K562 (cell line): ENCODE measurements around the gene DKC1. TPM values are rescaled to one million over a fixed set of nuclear protein-coding genes. Genes with fewer than 3 reads are reported as not detected.

Experiments
- ARHGAP35 ChIP-seq: fragments of 450-650 bp; IDR thresholded peaks from 2 replicates; pipeline ENCODE4 v1.6.1; 2018; ENCODE audit not compliant: partially characterized antibody
- ATF4 ChIP-seq: fragments of 450-650 bp; formaldehyde crosslinking; IDR thresholded peaks from 2 replicates; pipeline ENCODE4 v1.4.0; 2022; ENCODE audit warnings: mild to moderate bottlenecking, moderate library complexity
- CHD2 ChIP-seq: IDR thresholded peaks from 2 replicates; pipeline ENCODE4 v1.6.1; 2011; ENCODE audit warnings: low read depth, low read length
- CTCFL ChIP-seq: IDR thresholded peaks from 2 replicates; pipeline ENCODE4 v1.6.1; 2011; ENCODE audit warnings: borderline replicate concordance, low read depth, mild to moderate bottlenecking, moderate library complexity, low read length; ENCODE audit not compliant: insufficient read depth, poor library complexity, severe bottlenecking
- DACH1 ChIP-seq: fragments of 450-650 bp; IDR thresholded peaks from 2 replicates; pipeline ENCODE4 v1.6.1; 2018; ENCODE audit not compliant: partially characterized antibody
- HINFP ChIP-seq: fragments of 450-650 bp; conservative IDR thresholded peaks from 2 replicates; pipeline ENCODE4 v1.6.1; 2016; ENCODE audit warnings: missing genetic modification characterization, low read depth, mild to moderate bottlenecking, control low read depth, missing compliant biosample characterization
- NONO ChIP-seq, 2 experiments: fragments of 200-400 bp in 1 of 2; fragments of 450-650 bp in 1 of 2; formaldehyde crosslinking in 1 of 2; IDR thresholded peaks; 2 replicates each; pipeline ENCODE4 v1.6.1; 2017; ENCODE audit warnings: low read depth in 2 of 2, mild to moderate bottlenecking in 2 of 2, moderate library complexity in 2 of 2, low read length in 1 of 2
- NR1H2 ChIP-seq: sonication (generic); formaldehyde crosslinking; IDR thresholded peaks from 2 replicates; pipeline ENCODE4 v1.4.0; 2020; ENCODE audit warnings: mild to moderate bottlenecking, missing genetic modification reagents
- PHF21A ChIP-seq: fragments of 450-650 bp; IDR thresholded peaks from 2 replicates; pipeline ENCODE4 v1.6.1; 2017; ENCODE audit warnings: low read depth, borderline replicate concordance
- SIN3A ChIP-seq, 2 experiments: fragments of 150-350 bp in 1 of 2; IDR thresholded peaks; 2 replicates each; pipeline ENCODE4 v1.6.1; 2011 to 2016; ENCODE audit warnings: borderline replicate concordance in 2 of 2, low read depth in 2 of 2, low read length in 2 of 2, mild to moderate bottlenecking in 2 of 2, moderate library complexity in 2 of 2; ENCODE audit not compliant: control insufficient read depth in 1 of 2
- SRF ChIP-seq, 2 experiments: fragments of 250-450, 450-650 bp in 1 of 2; sonication (Bioruptor Pico) in 1 of 2; sonication (generic) in 1 of 2; formaldehyde crosslinking; IDR thresholded peaks; 2 replicates each; pipeline versions ENCODE4 v1.5.0 to v1.5.1; 2020 to 2022; ENCODE audit warnings: mild to moderate bottlenecking in 1 of 2, missing genetic modification reagents in 1 of 2
- THAP12 ChIP-seq: fragments of 250-450 bp; sonication (Bioruptor Pico); IDR thresholded peaks from 2 replicates; pipeline ENCODE4 v1.9.0; 2021; ENCODE audit warnings: mild to moderate bottlenecking, inconsistent platforms
- TRIM24 ChIP-seq, 2 experiments: fragments of 450-650 bp; IDR thresholded peaks; 2 replicates each; pipeline ENCODE4 v1.6.1; 2016
- ZNF75A ChIP-seq: fragments of 450-650 bp; formaldehyde crosslinking; IDR thresholded peaks from 2 replicates; pipeline ENCODE4 v1.4.0; 2020; ENCODE audit warnings: mild to moderate bottlenecking
- polyA plus RNA-seq, 8 experiments: library from polyadenylated mRNA; depleted of rRNA in 4 of 8; stranded (reverse) in 5 of 8; unstranded in 3 of 8; fragments of >200 nt; fragmentation: Nextera tagmentation in 2 of 8; fragmentation: Illumina TruSeq in 1 of 8; extraction: Ambion mirVana in 2 of 8; extraction: Trizol in 1 of 8; gene quantifications; 2 replicates each; pipeline versions ENCODE4 v1.2.1 to v1.2.3, GENCODE V29; 2011 to 2014; ENCODE audit warnings: inconsistent platforms in 1 of 8, missing spikeins in 1 of 8
- total RNA-seq, 7 experiments: library from RNA; depleted of rRNA in 6 of 7; stranded (reverse); fragments of >200 nt in 6 of 7; fragmentation: Illumina TruSeq in 2 of 7; extraction: Trizol in 2 of 7; gene quantifications; 2 replicates each; pipeline versions ENCODE4 v1.2.1 to v1.2.3, GENCODE V29; 2011 to 2021; ENCODE audit warnings: low replicate concordance in 1 of 7
- TF ChIP-seq, protein P1 (sequence below): sonication (generic); formaldehyde crosslinking; IDR thresholded peaks from 2 replicates; pipeline ENCODE4 v1.8.1; 2022; ENCODE audit warnings: missing genetic modification reagents

Gene DKC1
- total and polyA plus RNA-seq, 9 of the 15 experiments (the other 6 are each of a cell fraction or from before 2014, with no cell fraction given): 205 to 313 (median 219) TPM

GRCh38 chrX:154818916-154819770 is 56.5 kb downstream of the DKC1 start (continued):
- TF ChIP-seq, protein P1, sequence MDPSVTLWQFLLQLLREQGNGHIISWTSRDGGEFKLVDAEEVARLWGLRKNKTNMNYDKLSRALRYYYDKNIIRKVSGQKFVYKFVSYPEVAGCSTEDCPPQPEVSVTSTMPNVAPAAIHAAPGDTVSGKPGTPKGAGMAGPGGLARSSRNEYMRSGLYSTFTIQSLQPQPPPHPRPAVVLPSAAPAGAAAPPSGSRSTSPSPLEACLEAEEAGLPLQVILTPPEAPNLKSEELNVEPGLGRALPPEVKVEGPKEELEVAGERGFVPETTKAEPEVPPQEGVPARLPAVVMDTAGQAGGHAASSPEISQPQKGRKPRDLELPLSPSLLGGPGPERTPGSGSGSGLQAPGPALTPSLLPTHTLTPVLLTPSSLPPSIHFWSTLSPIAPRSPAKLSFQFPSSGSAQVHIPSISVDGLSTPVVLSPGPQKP (CRISPR knock-in tag): no peak
- TF ChIP-seq ATF4 (CRISPR knock-in tag) (no peak), DACH1 (no peak), TRIM24 (IDR thresholded peaks at IDR 0.05) (no peak), NR1H2 (no peak), CTCFL (no peak), SRF (CRISPR knock-in tag; IDR thresholded peaks at IDR 0.05) (no peak), ARHGAP35 (no peak), HINFP (tag) (no peak), SIN3A (IDR thresholded peaks at IDR 0.05; ENCODE audit: borderline replicate concordance in 2 of 2, control insufficient read depth in 1 of 2, low read depth in 2 of 2, low read length in 2 of 2) (0 out of 4 replicates have a peak, but pooled peaks of 1 of the 2 experiments have one; percentile 30), THAP12 (CRISPR knock-in tag) (no peak), NONO (IDR thresholded peaks at IDR 0.05; ENCODE audit: low read depth in 2 of 2, low read length in 1 of 2) (no peak), CHD2 (no peak), ZNF75A (CRISPR knock-in tag) (no peak), PHF21A (no peak)
